ENCODE measurements around the gene DMP1.

Gene DMP1, protein sequence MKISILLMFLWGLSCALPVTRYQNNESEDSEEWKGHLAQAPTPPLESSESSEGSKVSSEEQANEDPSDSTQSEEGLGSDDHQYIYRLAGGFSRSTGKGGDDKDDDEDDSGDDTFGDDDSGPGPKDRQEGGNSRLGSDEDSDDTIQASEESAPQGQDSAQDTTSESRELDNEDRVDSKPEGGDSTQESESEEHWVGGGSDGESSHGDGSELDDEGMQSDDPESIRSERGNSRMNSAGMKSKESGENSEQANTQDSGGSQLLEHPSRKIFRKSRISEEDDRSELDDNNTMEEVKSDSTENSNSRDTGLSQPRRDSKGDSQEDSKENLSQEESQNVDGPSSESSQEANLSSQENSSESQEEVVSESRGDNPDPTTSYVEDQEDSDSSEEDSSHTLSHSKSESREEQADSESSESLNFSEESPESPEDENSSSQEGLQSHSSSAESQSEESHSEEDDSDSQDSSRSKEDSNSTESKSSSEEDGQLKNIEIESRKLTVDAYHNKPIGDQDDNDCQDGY

GRCh38 chr4:87649980-87650379 is at the start of gene DMP1:
TSS of gene DMP1 (plus strand) at chr4:87650280. CDS start at chr4:87656493, 6,213 bp downstream.
- Mint-ChIP-seq H3K36me3 (ENCODE audit: low read depth) (no peaks in the 10 kb centered on the region), H3K27me3 (ENCODE audit: low read depth) (no peaks in the 10 kb centered on the region), H3K9me3 (no peaks in the 10 kb centered on the region), H3K27ac (no peak within 1 kb of the TSS), H3K4me3 (no peak within 1 kb of the TSS), H3K4me1 (no peaks in the 10 kb centered on the region)
- no peak for TF ChIP-seq CTCF (IDR thresholded peaks at IDR 0.05; ENCODE audit: unreplicated experiment in 3 of 3)

DNA sequence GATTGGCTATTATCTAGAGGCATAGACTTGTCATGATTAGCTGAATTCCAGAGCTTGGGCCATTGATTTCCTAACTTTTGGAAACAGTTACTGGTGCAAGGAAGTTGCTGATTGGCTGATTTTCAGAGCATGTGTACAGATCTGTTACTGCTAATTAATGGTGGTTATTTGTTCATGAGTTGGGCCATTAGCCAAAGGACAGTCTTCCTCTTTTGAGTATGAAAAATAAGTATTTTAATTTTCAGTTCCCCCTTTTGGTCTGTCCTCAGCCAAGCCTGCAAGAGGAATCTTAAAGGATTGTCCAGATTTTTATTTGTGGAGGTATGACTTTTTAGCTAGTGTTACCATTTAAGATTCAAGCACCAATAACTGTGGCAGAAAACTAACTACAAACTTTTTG is 48.7 kb upstream of the DMP1 start:
- Mint-ChIP-seq H3K36me3 (ENCODE audit: low read depth) (no peaks in the 10 kb centered on the region), H3K4me3 (no peak overlapping the region), H3K4me1 (no peaks in the 10 kb centered on the region), H3K27me3 (ENCODE audit: low read depth) (no peaks in the 10 kb centered on the region), H3K27ac (no peak overlapping the region), H3K9me3 (peaks cover 12% of the 10 kb centered on the region)
- TF ChIP-seq CTCF (IDR thresholded peaks at IDR 0.05; ENCODE audit: unreplicated experiment in 3 of 3): no peak

DNA sequence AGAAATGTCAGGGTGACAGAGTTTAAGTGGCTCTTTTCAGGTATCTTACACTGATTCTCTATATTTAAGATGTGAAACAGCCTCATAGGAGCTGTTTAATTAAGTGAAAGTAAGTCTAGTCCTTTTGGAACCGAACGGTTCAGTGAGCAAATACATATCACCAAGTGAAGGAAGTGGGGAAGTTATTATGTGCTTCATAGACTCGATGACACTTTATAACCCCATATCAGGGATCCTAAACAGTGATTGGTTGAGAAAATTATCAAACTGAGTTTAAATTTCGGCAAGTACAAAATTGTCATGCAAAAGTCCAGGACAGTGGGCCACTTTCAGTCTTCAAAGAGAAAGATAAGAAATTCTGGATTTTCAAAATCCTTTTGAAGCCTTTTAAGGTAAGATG is 41.9 kb upstream of the DMP1 start, which contains the start of gene DSPP:
Gene DSPP, plus strand, starts transcription at position 301 of the 400 bp plus-strand sequence. CDS start 2,380 bp downstream, outside the sequence.
- Mint-ChIP-seq H3K27ac (no peak within 1 kb of the TSS), H3K4me3 (no peak within 1 kb of the TSS), H3K9me3 (no peaks in the 10 kb centered on the region), H3K36me3 (ENCODE audit: low read depth) (no peaks in the 10 kb centered on the region), H3K4me1 (no peaks in the 10 kb centered on the region), H3K27me3 (ENCODE audit: low read depth) (no peaks in the 10 kb centered on the region)
- no peak for TF ChIP-seq CTCF (IDR thresholded peaks at IDR 0.05; ENCODE audit: unreplicated experiment in 3 of 3)

GRCh38 chr4:87614292-87614890 is 35.7 kb upstream of the DMP1 start:
- no peaks in the 10 kb centered on the region for H3K4me1 Mint-ChIP-seq
- no peaks in the 10 kb centered on the region for H3K36me3 Mint-ChIP-seq (ENCODE audit: low read depth)
- H3K9me3 Mint-ChIP-seq: no peaks in the 10 kb centered on the region
- no peak overlapping the region for H3K4me3 Mint-ChIP-seq
- no peaks in the 10 kb centered on the region for H3K27me3 Mint-ChIP-seq (ENCODE audit: low read depth)
- no peak for TF ChIP-seq CTCF (IDR thresholded peaks at IDR 0.05; ENCODE audit: unreplicated experiment in 3 of 3)
- no peak overlapping the region for H3K27ac Mint-ChIP-seq

GRCh38 chr4:87616268-87616667 is 33.8 kb upstream of the DMP1 start:
- H3K27me3 Mint-ChIP-seq (ENCODE audit: low read depth): no peaks in the 10 kb centered on the region
- no peak overlapping the region for H3K4me3 Mint-ChIP-seq
- TF ChIP-seq CTCF (IDR thresholded peaks at IDR 0.05; ENCODE audit: unreplicated experiment in 3 of 3): no peak
- H3K27ac Mint-ChIP-seq: no peak overlapping the region
- H3K9me3 Mint-ChIP-seq: no peaks in the 10 kb centered on the region
- no peaks in the 10 kb centered on the region for H3K4me1 Mint-ChIP-seq
- H3K36me3 Mint-ChIP-seq (ENCODE audit: low read depth): no peaks in the 10 kb centered on the region

All from nephron (organoid).